ENCODE data around the gene FUZ.
A peak's percentile ranks its signal among the peaks of the same experiment; 100 is the strongest.
"Not testable (repeated sequence)": the region's sequence is repeated elsewhere in the genome, so short reads cannot be mapped to it uniquely, and the experiment has no call there.

FUZ gene

GRCh38 chr19:49829721-49830120, 16.6 kb upstream of the FUZ start:
- no peak for DNase-seq

- DNase-seq: no peak
Measured at GRCh38 chr19:49829200-49829599, 16.1 kb upstream of the FUZ start.

- no peak for DNase-seq
Measured at GRCh38 chr19:49827034-49827433, 13.9 kb upstream of the FUZ start.

GRCh38 chr19:49824662-49825061, 11.6 kb upstream of the FUZ start:
- DNase-seq: no peak

GRCh38 chr19:49823472-49823871, 10.4 kb upstream of the FUZ start:
- no peak for DNase-seq

- no peak for DNase-seq
Measured at GRCh38 chr19:49820125-49820524, 7.0 kb upstream of the FUZ start.

- DNase-seq: not testable (repeated sequence)
Measured at GRCh38 chr19:49819452-49820115, 6.5 kb upstream of the FUZ start.

- no peak for DNase-seq
Measured at GRCh38 chr19:49818649-49819370, 5.7 kb upstream of the FUZ start.

- peak; percentile 71 to 80 (median 74) for DNase-seq
Measured at GRCh38 chr19:49817964-49818648, 5.0 kb upstream of the FUZ start, which contains the start of gene MED25. MED25 (plus strand) TSS chr19:49818289; CDS start chr19:49818342, 53 bp downstream.

GRCh38 chr19:49816590-49816989, 3.5 kb upstream of the FUZ start:
- no peak for DNase-seq

GRCh38 chr19:49814010-49814409, 918 bp upstream of the FUZ start:
- DNase-seq: no peak

GRCh38 chr19:49812452-49812996, 568 bp downstream of the FUZ start:
- DNase-seq: no peak

- DNase-seq: no peak
Measured at GRCh38 chr19:49811328-49811727, 1.8 kb downstream of the FUZ start.

GRCh38 chr19:49809941-49810389, 3.1 kb downstream of the FUZ start:
- DNase-seq: no peak

- peak in 3 of 4 experiments; percentile 26 to 45 (median 34) for DNase-seq
Measured at GRCh38 chr19:49809160-49809940, 3.7 kb downstream of the FUZ start.

GRCh38 chr19:49808711-49809159, 4.4 kb downstream of the FUZ start:
- DNase-seq: peak; percentile 71 to 77 (median 75)

- no peak for DNase-seq
Measured at GRCh38 chr19:49807904-49808675, 5.0 kb downstream of the FUZ start.

GRCh38 chr19:49807058-49807903, 5.8 kb downstream of the FUZ start:
- no peak for DNase-seq

- DNase-seq: no peak
Measured at GRCh38 chr19:49806620-49806959, 6.5 kb downstream of the FUZ start.

GRCh38 chr19:49805822-49806619, 7.1 kb downstream of the FUZ start:
- no peak for DNase-seq
